Stomach (tissue), 9 donors: ENCODE results near the gene DUSP28. TPM values are rescaled to one million over a fixed set of nuclear protein-coding genes. Genes with fewer than 3 reads are reported as not detected.

Experiments used
- DNase-seq, 2 donors: peaks; one replicate each; pipeline versions ENCODE4 v3.0.0 to v3.0.0-alpha.2; 2013 to 2019
- H3K27ac ChIP-seq, 5 donors: fragments of 200-600 bp in 4 of 5; sonication (generic) in 4 of 5; one replicate each; pipeline ENCODE4 v1.5.1; 2013 to 2019; ENCODE audit warnings: mild to moderate bottlenecking in 1 of 5, moderate library complexity in 1 of 5
- H3K27me3 ChIP-seq, 3 donors: fragments of 200-600 bp; sonication (generic); one replicate each; pipeline ENCODE4 v1.5.1; 2017 to 2019; ENCODE audit warnings: mixed run types in 1 of 3
- H3K36me3 ChIP-seq, 4 donors: fragments of 200-600 bp; sonication (generic); 1 replicate in 3 of 4; 2 replicates in 1 of 4; pipeline ENCODE4 v1.5.1; 2016 to 2019
- H3K4me1 ChIP-seq, 4 donors: fragments of 200-600 bp; sonication (generic); one replicate each; pipeline ENCODE4 v1.5.1; 2016 to 2019
- H3K4me3 ChIP-seq, 4 donors: fragments of 200-600 bp; sonication (generic) in 3 of 4; one replicate each; pipeline ENCODE4 v1.5.1; 2016 to 2019; ENCODE audit warnings: mild to moderate bottlenecking in 1 of 4
- H3K9me3 ChIP-seq, 4 donors: fragments of 200-600 bp; sonication (generic); one replicate each; pipeline ENCODE4 v1.5.1; 2016 to 2019
- EP300 ChIP-seq: sonication (generic); formaldehyde crosslinking; IDR thresholded peaks from one replicate; pipeline ENCODE4 v1.6.1; 2017; ENCODE audit warnings: antibody characterized with exemption
- POLR2A ChIP-seq, 4 donors: fragments of 450-650 bp; IDR thresholded peaks; one replicate each; pipeline ENCODE4 v1.6.1; 2016; ENCODE audit warnings: antibody characterized with exemption in 4 of 4, control low read depth in 2 of 4, mild to moderate bottlenecking in 1 of 4, moderate library complexity in 1 of 4
- POLR2AphosphoS5 ChIP-seq, 3 donors: sonication (generic); formaldehyde crosslinking; IDR thresholded peaks; one replicate each; pipeline ENCODE4 v1.6.1; 2016; ENCODE audit warnings: antibody characterized with exemption in 3 of 3
- WGBS, 5 donors: extraction: QIAGEN DNeasy Blood & Tissue Kit in 3 of 5; methylation state at CpG; one replicate each; pipeline versions ENCODE4 v1.1.5 to v1.1.7; 2013 to 2018; 5-methylcytosine and 5-hydroxymethylcytosine counted together
- intact Hi-C: fragments of 100-400 bp; cut with DNase I; formaldehyde crosslinking; loops from one replicate; pipeline ENCODE4 v1.15.1; 2023; ENCODE audit warnings: low total_unique reads
- polyA plus RNA-seq, 3 donors: library from polyadenylated mRNA; stranded (reverse); fragments of 200-250 nt; gene quantifications; one replicate each; pipeline ENCODE4 v1.2.3, GENCODE V29; 2013
- total RNA-seq, 5 donors: library from RNA; depleted of rRNA; stranded (reverse); fragments of >200 nt; gene quantifications; one replicate each; pipeline versions ENCODE4 v1.1.0 to v1.2.3, GENCODE V29; 2014 to 2016
- TF ChIP-seq, protein P1 (sequence below), 7 experiments: fragments of 450-650 bp in 4 of 7; fragments of 200-600 bp in 3 of 7; sonication (generic) in 3 of 7; IDR thresholded peaks; one replicate each; pipeline ENCODE4 v1.5.1; 2016 to 2019; ENCODE audit warnings: antibody characterized with exemption in 7 of 7, control low read depth in 2 of 7, mild to moderate bottlenecking in 1 of 7
- donor health status: healthy with polysubstance abuse.
- donor health status: Bipolar disorder and iron deficiency.
- donor health status: healthy.

DUSP28 gene
- total and polyA plus RNA-seq, 8 donors: 1.3 to 71.5 (median 4.0) TPM

DNA sequence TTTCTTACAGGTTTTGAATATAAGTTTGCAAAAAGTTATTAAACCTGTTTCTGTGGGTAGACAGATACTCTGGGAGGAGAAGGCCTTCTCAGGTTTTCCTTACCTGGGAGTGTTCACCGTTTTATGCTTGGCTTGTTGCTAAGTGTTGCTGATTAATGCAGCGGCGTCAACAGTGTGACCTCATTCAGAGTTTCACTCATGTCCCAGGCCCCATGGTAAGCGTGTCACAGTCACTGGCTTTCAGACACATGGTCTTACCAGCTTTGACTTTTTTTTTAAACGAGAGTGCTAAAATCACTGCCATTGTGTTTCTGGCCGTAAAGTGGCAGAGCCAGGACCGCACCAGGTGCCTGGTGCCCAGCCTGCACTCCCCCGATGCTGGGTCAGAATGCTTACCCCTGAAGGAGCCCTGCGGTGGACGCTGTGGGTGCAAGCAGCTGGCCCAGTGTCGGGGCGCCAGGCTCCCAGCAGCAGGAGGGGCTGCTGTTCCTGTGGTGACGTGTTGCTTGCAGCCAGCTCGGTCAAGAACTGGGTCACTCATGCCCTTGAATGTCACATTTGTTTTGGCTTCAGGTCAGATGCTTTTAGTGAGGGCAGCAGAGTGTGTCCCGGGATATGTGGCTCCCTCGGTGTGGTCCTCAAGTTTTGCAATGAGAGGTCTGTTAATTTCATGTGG, 29.8 kb downstream of the DUSP28 start:
- H3K9me3 ChIP-seq: no peaks in the 10 kb centered on the region
- peaks cover 8 to 59% (median 54%) of the 10 kb centered on the region in 4 donors for H3K36me3 ChIP-seq
- intact Hi-C loops: no loop called here
- TF ChIP-seq, protein P1, sequence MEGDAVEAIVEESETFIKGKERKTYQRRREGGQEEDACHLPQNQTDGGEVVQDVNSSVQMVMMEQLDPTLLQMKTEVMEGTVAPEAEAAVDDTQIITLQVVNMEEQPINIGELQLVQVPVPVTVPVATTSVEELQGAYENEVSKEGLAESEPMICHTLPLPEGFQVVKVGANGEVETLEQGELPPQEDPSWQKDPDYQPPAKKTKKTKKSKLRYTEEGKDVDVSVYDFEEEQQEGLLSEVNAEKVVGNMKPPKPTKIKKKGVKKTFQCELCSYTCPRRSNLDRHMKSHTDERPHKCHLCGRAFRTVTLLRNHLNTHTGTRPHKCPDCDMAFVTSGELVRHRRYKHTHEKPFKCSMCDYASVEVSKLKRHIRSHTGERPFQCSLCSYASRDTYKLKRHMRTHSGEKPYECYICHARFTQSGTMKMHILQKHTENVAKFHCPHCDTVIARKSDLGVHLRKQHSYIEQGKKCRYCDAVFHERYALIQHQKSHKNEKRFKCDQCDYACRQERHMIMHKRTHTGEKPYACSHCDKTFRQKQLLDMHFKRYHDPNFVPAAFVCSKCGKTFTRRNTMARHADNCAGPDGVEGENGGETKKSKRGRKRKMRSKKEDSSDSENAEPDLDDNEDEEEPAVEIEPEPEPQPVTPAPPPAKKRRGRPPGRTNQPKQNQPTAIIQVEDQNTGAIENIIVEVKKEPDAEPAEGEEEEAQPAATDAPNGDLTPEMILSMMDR (IDR thresholded peaks at IDR 0.05): no peak
- no peak for TF ChIP-seq EP300
- no peak for TF ChIP-seq POLR2A (IDR thresholded peaks at IDR 0.05)
- no peak for TF ChIP-seq POLR2AphosphoS5 (IDR thresholded peaks at IDR 0.05)
- no peak overlapping the region for H3K4me3 ChIP-seq
- H3K27ac ChIP-seq: peak overlapping the region in 3 of 5 donors; percentile 2 to 41 (median 21)
- WGBS, 5 donors: 57 to 87% (median 70%) methylated on average over 10 to 16 of the region's 16 CpGs
- peaks cover 30 to 60% (median 46%) of the 10 kb centered on the region in 4 donors for H3K4me1 ChIP-seq
- no peak for DNase-seq
- H3K27me3 ChIP-seq: no peaks in the 10 kb centered on the region

DNA sequence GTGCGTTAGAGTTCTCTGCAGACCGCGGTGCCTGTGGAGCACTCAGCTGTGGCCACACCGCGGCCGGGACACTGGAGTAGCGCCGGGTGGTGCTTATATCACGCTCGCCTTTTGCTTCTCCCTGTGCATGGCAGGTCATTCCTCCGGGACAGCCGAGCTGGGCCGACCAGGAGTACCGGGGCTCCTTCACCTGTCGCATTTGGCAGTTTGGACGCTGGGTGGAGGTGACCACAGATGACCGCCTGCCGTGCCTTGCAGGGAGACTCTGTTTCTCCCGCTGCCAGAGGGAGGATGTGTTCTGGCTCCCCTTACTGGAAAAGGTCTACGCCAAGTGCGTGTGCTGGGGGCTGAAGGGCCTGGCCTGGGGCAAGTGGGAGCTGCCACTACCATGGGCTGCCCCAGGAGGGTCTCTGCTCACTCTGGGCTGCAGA, 30.5 kb downstream of the DUSP28 start:
- WGBS, 5 donors: 95 to 98% (median 96%) methylated on average over 20 to 21 of the region's 21 CpGs
- peaks cover 12 to 65% (median 61%) of the 10 kb centered on the region in 4 donors for H3K36me3 ChIP-seq
- no peak overlapping the region for H3K27ac ChIP-seq
- no peak for DNase-seq
- no peaks in the 10 kb centered on the region for H3K27me3 ChIP-seq
- peaks cover 28 to 60% (median 46%) of the 10 kb centered on the region in 4 donors for H3K4me1 ChIP-seq
- no peaks in the 10 kb centered on the region for H3K9me3 ChIP-seq
- intact Hi-C loops: no loop called here
- no peak overlapping the region for H3K4me3 ChIP-seq
- TF ChIP-seq, protein P1 (IDR thresholded peaks at IDR 0.05): no peak
- TF ChIP-seq POLR2A (IDR thresholded peaks at IDR 0.05) (no peak), EP300 (no peak), POLR2AphosphoS5 (IDR thresholded peaks at IDR 0.05) (no peak)

DNA sequence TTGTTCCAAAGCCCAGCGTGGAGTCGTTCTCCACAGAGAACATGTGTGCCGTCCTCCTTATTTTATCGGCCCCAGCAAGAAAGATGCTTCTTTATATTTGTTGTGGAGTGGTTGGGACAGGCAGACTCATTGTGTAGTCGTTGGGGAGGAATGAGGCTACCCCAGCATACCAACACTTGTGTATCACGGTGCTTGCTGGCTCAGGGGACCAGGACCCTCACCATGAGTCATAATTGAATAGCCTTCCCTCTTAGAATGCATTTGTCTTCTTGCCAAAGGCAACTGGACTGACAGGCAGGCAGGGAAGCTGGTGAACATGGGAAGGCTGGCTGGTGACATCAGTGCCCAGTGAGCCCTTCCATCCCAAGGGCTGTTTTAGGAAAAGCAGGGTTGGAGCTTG, 31.1 kb downstream of the DUSP28 start:
- H3K36me3 ChIP-seq: peaks cover 12 to 70% (median 66%) of the 10 kb centered on the region in 4 donors
- peaks cover 32 to 65% (median 50%) of the 10 kb centered on the region in 4 donors for H3K4me1 ChIP-seq
- no peak for DNase-seq
- 88 to 93% (median 92%) methylated on average over 6 of the region's 6 CpGs for WGBS, 5 donors
- no peaks in the 10 kb centered on the region for H3K9me3 ChIP-seq
- no peaks in the 10 kb centered on the region for H3K27me3 ChIP-seq
- no peak overlapping the region for H3K4me3 ChIP-seq
- H3K27ac ChIP-seq: no peak overlapping the region
- intact Hi-C loops: no loop called here
- TF ChIP-seq POLR2A (IDR thresholded peaks at IDR 0.05) (no peak), EP300 (no peak), POLR2AphosphoS5 (IDR thresholded peaks at IDR 0.05) (no peak)
- TF ChIP-seq, protein P1 (IDR thresholded peaks at IDR 0.05): no peak

DNA sequence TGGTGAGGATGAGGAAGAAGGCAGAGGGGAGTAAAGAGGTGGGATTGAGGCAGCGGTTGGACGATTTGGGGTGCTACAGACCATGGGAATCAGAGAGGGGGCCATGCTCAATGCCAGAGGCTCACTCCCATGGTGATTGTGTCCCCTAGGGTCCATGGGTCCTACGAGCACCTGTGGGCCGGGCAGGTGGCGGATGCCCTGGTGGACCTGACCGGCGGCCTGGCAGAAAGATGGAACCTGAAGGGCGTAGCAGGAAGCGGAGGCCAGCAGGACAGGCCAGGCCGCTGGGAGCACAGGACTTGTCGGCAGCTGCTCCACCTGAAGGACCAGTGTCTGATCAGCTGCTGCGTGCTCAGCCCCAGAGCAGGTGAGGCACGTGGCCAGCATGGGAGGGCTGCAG, 31.6 kb downstream of the DUSP28 start:
- H3K4me1 ChIP-seq: peaks cover 33 to 71% (median 56%) of the 10 kb centered on the region in 4 donors
- H3K36me3 ChIP-seq: peaks cover 12 to 76% (median 71%) of the 10 kb centered on the region in 4 donors
- TF ChIP-seq, protein P1 (IDR thresholded peaks at IDR 0.05): no peak
- TF ChIP-seq POLR2AphosphoS5 (IDR thresholded peaks at IDR 0.05): no peak
- TF ChIP-seq EP300: no peak
- TF ChIP-seq POLR2A (IDR thresholded peaks at IDR 0.05): no peak
- intact Hi-C loops: no loop called here
- no peak for DNase-seq
- WGBS, 5 donors: 91 to 96% (median 95%) methylated on average over 12 to 13 of the region's 13 CpGs
- no peaks in the 10 kb centered on the region for H3K9me3 ChIP-seq
- no peaks in the 10 kb centered on the region for H3K27me3 ChIP-seq
- no peak overlapping the region for H3K27ac ChIP-seq
- H3K4me3 ChIP-seq: no peak overlapping the region
